H1 (cell line): ENCODE measurements around the gene PTPRT. TPM values are rescaled to one million over a fixed set of nuclear protein-coding genes. Genes with fewer than 3 reads are reported as not detected.

ENCODE experiments used
- CTCF ChIA-PET: fragments of 300-600 bp; sonication (Branson Sonifier 250); formaldehyde crosslinking; loops from one replicate; lab custom pipeline; 2021; ENCODE audit not compliant: partially characterized antibody; lab: Charles Lee
- POLR2A ChIA-PET: fragments of 300-600 bp; sonication (Branson Sonifier 250); formaldehyde crosslinking; loops from one replicate; lab custom pipeline; 2021; ENCODE audit warnings: inconsistent platforms; ENCODE audit not compliant: partially characterized antibody; lab: Charles Lee
- DNase-seq, 2 experiments: peaks; one replicate each; pipeline versions ENCODE4 v3.0.0 to v3.0.0-alpha.2; 2010 to 2022; ENCODE audit warnings: low spot score in 2 of 2, low read depth in 1 of 2, mixed read lengths in 1 of 2
- FAIRE-seq: peaks from 2 replicates; lab custom pipeline; 2011; peaks lifted over from hg19 to GRCh38; lab: Jason Lieb, UNC
- H2AFZ ChIP-seq: 2 replicates; pipeline ENCODE4 v1.8.1; 2012; ENCODE audit warnings: low read length, inconsistent platforms
- H2AK5ac ChIP-seq: 2 replicates; pipeline ENCODE4 v1.6.1; 2013; ENCODE audit warnings: low read depth, low read length
- H2BK120ac ChIP-seq: replicated peaks from 2 replicates; pipeline ENCODE3; 2013; ENCODE audit warnings: low read depth, low read length, inconsistent platforms
- H2BK12ac ChIP-seq: 2 replicates; pipeline ENCODE4 v1.6.1; 2013; ENCODE audit warnings: low read depth, low read length
- H2BK15ac ChIP-seq: 2 replicates; pipeline ENCODE4 v1.6.1; 2013; ENCODE audit warnings: low read length
- H2BK20ac ChIP-seq: 2 replicates; pipeline ENCODE4 v1.6.1; 2013; ENCODE audit warnings: low read length
- H2BK5ac ChIP-seq: 2 replicates; pipeline ENCODE4 v1.6.1; 2013; ENCODE audit warnings: low read depth, low read length
- H3K14ac ChIP-seq: 2 replicates; pipeline ENCODE4 v1.6.1; 2013; ENCODE audit warnings: inconsistent platforms; ENCODE audit not compliant: insufficient read length
- H3K18ac ChIP-seq: 2 replicates; pipeline ENCODE4 v1.6.1; 2013; ENCODE audit warnings: low read length; ENCODE audit errors: extremely low read depth
- H3K23ac ChIP-seq: 2 replicates; pipeline ENCODE4 v1.6.1; 2013; ENCODE audit warnings: inconsistent platforms; ENCODE audit not compliant: insufficient read length
- H3K23me2 ChIP-seq: 2 replicates; pipeline ENCODE4 v1.6.1; 2013; ENCODE audit warnings: low read depth, low read length
- H3K27ac ChIP-seq: 2 replicates; pipeline ENCODE4 v1.6.1; 2011; ENCODE audit warnings: low read depth, low read length, inconsistent platforms
- H3K27me3 ChIP-seq, 4 experiments: replicated peaks in 1 of 4; 1 replicate in 1 of 4; 2 replicates in 3 of 4; pipeline versions ENCODE4 v1.6.1 to v1.8.1; 2011 to 2013; ENCODE audit warnings: low read length in 3 of 4, mild to moderate bottlenecking in 3 of 4, inconsistent platforms in 2 of 4, mixed read lengths in 2 of 4, moderate library complexity in 1 of 4; ENCODE audit not compliant: control insufficient read depth in 3 of 4, insufficient read depth in 3 of 4; ENCODE audit errors: extremely low read depth in 1 of 4
- H3K36me3 ChIP-seq, 4 experiments: 2 replicates each; pipeline versions ENCODE4 v1.6.1 to v1.8.1; 2011 to 2013; ENCODE audit warnings: mild to moderate bottlenecking in 4 of 4, low read length in 3 of 4, moderate library complexity in 2 of 4, control low read depth in 1 of 4, inconsistent platforms in 1 of 4; ENCODE audit not compliant: insufficient read depth in 4 of 4, control insufficient read depth in 2 of 4
- H3K4ac ChIP-seq: replicated peaks from 2 replicates; pipeline ENCODE3; 2013; ENCODE audit warnings: low read length, low read depth, mixed read lengths, inconsistent platforms; ENCODE audit not compliant: insufficient read length
- H3K4me1 ChIP-seq, 4 experiments: replicated peaks in 1 of 4; 1 replicate in 1 of 4; 2 replicates in 3 of 4; pipeline versions ENCODE4 v1.6.1 to v1.8.1; 2011 to 2013; ENCODE audit warnings: low read length in 3 of 4, inconsistent platforms in 2 of 4, mixed read lengths in 1 of 4; ENCODE audit not compliant: insufficient read depth in 4 of 4, control insufficient read depth in 3 of 4
- H3K4me2 ChIP-seq, 2 experiments: 2 replicates each; pipeline versions ENCODE4 v1.6.1 to v1.8.1; 2011 to 2013; ENCODE audit warnings: low read depth in 2 of 2, low read length in 2 of 2, control low read depth in 1 of 2, inconsistent platforms in 1 of 2, mild to moderate bottlenecking in 1 of 2; ENCODE audit not compliant: insufficient read depth in 1 of 2
- H3K4me3 ChIP-seq, 4 experiments: fragments of 200-600, 300-600 bp in 1 of 4; sonication (generic), shearing (Covaris generic), sonication (Bioruptor Twin) in 1 of 4; 2 replicates each; pipeline versions ENCODE4 v1.5.1 to v1.8.1; 2011 to 2016; ENCODE audit warnings: low read length in 4 of 4, low read depth in 3 of 4, control low read depth in 2 of 4, inconsistent platforms in 2 of 4, mild to moderate bottlenecking in 2 of 4, mixed read lengths in 1 of 4, moderate library complexity in 1 of 4; ENCODE audit not compliant: insufficient read depth in 2 of 4; ENCODE audit errors: extremely low read depth in 1 of 4
- H3K56ac ChIP-seq: replicated peaks from 2 replicates; pipeline ENCODE3; 2013; ENCODE audit warnings: low read depth, mild to moderate bottlenecking, mixed read lengths, low read length, inconsistent platforms; ENCODE audit not compliant: insufficient read length
- H3K79me1 ChIP-seq: 2 replicates; pipeline ENCODE4 v1.6.1; 2013; ENCODE audit warnings: low read depth, low read length, control low read depth
- H3K79me2 ChIP-seq, 2 experiments: 2 replicates each; pipeline versions ENCODE4 v1.6.1 to v1.8.1; 2012 to 2013; ENCODE audit warnings: low read length in 2 of 2, mild to moderate bottlenecking in 2 of 2, inconsistent platforms in 1 of 2; ENCODE audit not compliant: insufficient read depth in 2 of 2, control insufficient read depth in 1 of 2
- H3K9ac ChIP-seq, 4 experiments: replicated peaks in 1 of 4; 1 replicate in 1 of 4; 2 replicates in 3 of 4; pipeline versions ENCODE4 v1.6.1 to v1.8.1; 2011 to 2013; ENCODE audit warnings: low read depth in 3 of 4, low read length in 3 of 4, control low read depth in 2 of 4, mild to moderate bottlenecking in 2 of 4, moderate library complexity in 2 of 4, inconsistent platforms in 1 of 4; ENCODE audit errors: extremely low read depth in 1 of 4
- H3K9me3 ChIP-seq, 2 experiments: 2 replicates each; pipeline versions ENCODE4 v1.6.1 to v1.8.1; 2012 to 2013; ENCODE audit warnings: mild to moderate bottlenecking in 2 of 2, moderate library complexity in 2 of 2, control low read depth in 1 of 2, inconsistent platforms in 1 of 2, low read depth in 1 of 2, low read length in 1 of 2, mixed read lengths in 1 of 2; ENCODE audit not compliant: insufficient read depth in 2 of 2
- H4K20me1 ChIP-seq, 2 experiments: replicated peaks in 1 of 2; 2 replicates each; pipeline versions ENCODE3 to v1.8.1; 2011 to 2013; ENCODE audit warnings: inconsistent platforms in 2 of 2, low read length in 2 of 2, mild to moderate bottlenecking in 1 of 2; ENCODE audit not compliant: insufficient read depth in 2 of 2, control insufficient read depth in 1 of 2
- H4K5ac ChIP-seq: 2 replicates; pipeline ENCODE4 v1.6.1; 2013; ENCODE audit warnings: low read length, low read depth, mixed read lengths, inconsistent platforms; ENCODE audit not compliant: insufficient read length
- H4K8ac ChIP-seq: 2 replicates; pipeline ENCODE4 v1.8.0; 2013; ENCODE audit warnings: mild to moderate bottlenecking, moderate library complexity, low read length, inconsistent platforms; ENCODE audit not compliant: insufficient read depth; ENCODE audit errors: extremely low read depth
- H4K91ac ChIP-seq: replicated peaks from 2 replicates; pipeline ENCODE3; 2013; ENCODE audit warnings: low read length, mixed read lengths, inconsistent platforms; ENCODE audit not compliant: insufficient read length
- ASH2L ChIP-seq: fragments of 200-600, 300-600 bp; sonication (generic); IDR thresholded peaks from one replicate; pipeline ENCODE4 v1.7.1; 2017; ENCODE audit warnings: low read length
- BCL11A ChIP-seq, 2 experiments: IDR thresholded peaks; one replicate each; pipeline ENCODE4 v1.6.1; 2011; ENCODE audit warnings: low read depth in 2 of 2, low read length in 2 of 2, mild to moderate bottlenecking in 2 of 2
- CEBPB ChIP-seq: IDR thresholded peaks from 2 replicates; pipeline ENCODE4 v1.6.1; 2012; ENCODE audit warnings: low read depth, low read length
- CTBP2 ChIP-seq: IDR thresholded peaks from 2 replicates; pipeline ENCODE4 v1.7.0; 2011; ENCODE audit warnings: borderline replicate concordance, mild to moderate bottlenecking, moderate library complexity, mixed read lengths, low read length; ENCODE audit not compliant: insufficient read depth, insufficient read length
- JUN ChIP-seq: IDR thresholded peaks from 2 replicates; pipeline ENCODE4 v1.6.1; 2011; ENCODE audit warnings: low read depth, mild to moderate bottlenecking, improper control_type of control experiment, low read length
- KDM1A ChIP-seq: fragments of 200-600, 300-600 bp; sonication (generic); IDR thresholded peaks from 2 replicates; pipeline ENCODE4 v1.7.1; 2016; ENCODE audit warnings: mild to moderate bottlenecking, low read length, borderline replicate concordance
- MAFK ChIP-seq: IDR thresholded peaks from 2 replicates; pipeline ENCODE4 v1.6.1; 2012; ENCODE audit warnings: low read depth, mild to moderate bottlenecking, improper control_type of control experiment, low read length
- PHF8 ChIP-seq: fragments of 200-600 bp; sonication (generic); conservative IDR thresholded peaks from 2 replicates; pipeline ENCODE4 v1.7.1; 2012; ENCODE audit warnings: low read depth, mild to moderate bottlenecking, inconsistent platforms, low read length, moderate library complexity
- RBBP5 ChIP-seq: IDR thresholded peaks from 2 replicates; pipeline ENCODE4 v1.7.1; 2012; ENCODE audit warnings: low read depth, mild to moderate bottlenecking, inconsistent platforms, low read length, moderate library complexity, borderline replicate concordance
- SAP30 ChIP-seq: fragments of 300-600 bp; sonication (generic); IDR thresholded peaks from 2 replicates; pipeline ENCODE4 v1.7.1; 2012; ENCODE audit warnings: low read length, moderate library complexity, mild to moderate bottlenecking, inconsistent platforms; ENCODE audit not compliant: insufficient read depth, insufficient replicate concordance
- SP1 ChIP-seq: IDR thresholded peaks from 2 replicates; pipeline ENCODE4 v1.6.1; 2011; ENCODE audit warnings: low read depth, low read length
- SP4 ChIP-seq: IDR thresholded peaks from 2 replicates; pipeline ENCODE4 v1.6.1; 2012; ENCODE audit warnings: low read length, inconsistent platforms
- TAF7 ChIP-seq: optimal IDR thresholded peaks from 2 replicates; pipeline ENCODE3; 2011; ENCODE audit warnings: low read depth, mild to moderate bottlenecking, inconsistent platforms, low read length, moderate library complexity, borderline replicate concordance
- USF2 ChIP-seq: IDR thresholded peaks from 2 replicates; pipeline ENCODE4 v1.6.1; 2011; ENCODE audit warnings: low read length, improper control_type of control experiment
- WGBS, 2 experiments: shearing (Covaris generic) in 1 of 2; methylation state at CpG; one replicate each; pipeline versions ENCODE4 v1.1.6 to v1.1.7; 2013 to 2015; ENCODE audit warnings: low lambda C conversion rate in 2 of 2, mixed read lengths in 2 of 2, inconsistent platforms in 1 of 2, low coverage in 1 of 2, missing lambda C conversion rate in 1 of 2; ENCODE audit not compliant: insufficient replicate concordance in 2 of 2, insufficient coverage in 1 of 2, insufficient read length in 1 of 2; ENCODE audit errors: extremely low coverage in 1 of 2, missing lambda C conversion rate in 1 of 2; 5-methylcytosine and 5-hydroxymethylcytosine counted together
- polyA plus RNA-seq, 7 experiments: library from polyadenylated mRNA; depleted of rRNA in 3 of 7; stranded (reverse) in 5 of 7; unstranded in 2 of 7; fragments of >200 nt in 5 of 7; fragments of 200-250 nt in 2 of 7; gene quantifications; 1 replicate in 5 of 7; 2 replicates in 1 of 7; 4 replicates in 1 of 7; pipeline versions ENCODE4 v1.2.1 to v1.2.3, GENCODE V29; 2011 to 2013; ENCODE audit warnings: missing spikeins in 2 of 7, mixed read lengths in 2 of 7
- total RNA-seq: library from RNA; stranded (reverse); fragmentation: NEBNext Ultra II Directional; extraction: Animal tissue kit (Norgen Biotek cat#: 25700); gene quantifications from 2 replicates; pipeline ENCODE4 v1.2.1, GENCODE V29; 2021

PTPRT gene
- total and polyA plus RNA-seq, 2 of the 8 experiments (the other 6 are each of a cell fraction or from before 2014, with no cell fraction given): 0.33 to 1.8 TPM

- no peak overlapping the region for H3K14ac ChIP-seq
- no peak overlapping the region for H2BK5ac ChIP-seq
- H2BK20ac ChIP-seq: no peak overlapping the region
- TF ChIP-seq RBBP5 (no peak), SP4 (no peak), MAFK (no peak), KDM1A (no peak), TAF7 (no peak), ASH2L (no peak), SP1 (no peak), JUN (no peak), CEBPB (no peak), USF2 (no peak), CTBP2 (no peak), SAP30 (no peak), BCL11A (IDR thresholded peaks at IDR 0.05; ENCODE audit: low read depth in 2 of 2, low read length in 2 of 2) (no peak), PHF8 (no peak)
Measured at GRCh38 chr20:42686057-42686456, 503.6 kb downstream of the PTPRT start.

More at GRCh38 chr20:42686057-42686456, 503.6 kb downstream of the PTPRT start:
- no peak for DNase-seq
- Histone ChIP-seq H3K4me1 (no peaks in the 10 kb centered on the region), H3K18ac (no peak overlapping the region), H2BK15ac (no peak overlapping the region), H2BK120ac (no peak overlapping the region), H3K4me3 (no peak overlapping the region), H3K9me3 (no peaks in the 10 kb centered on the region; a peak in 1 of 4 replicates), H4K5ac (no peak overlapping the region), H3K27ac (no peak overlapping the region), H3K4me2 (no peak overlapping the region), H2AK5ac (no peak overlapping the region), H4K20me1 (no peaks in the 10 kb centered on the region), H3K9ac (no peak overlapping the region), H3K27me3 (no peaks in the 10 kb centered on the region), H3K79me1 (no peaks in the 10 kb centered on the region), H3K23ac (no peak overlapping the region), H4K8ac (no peak overlapping the region), H3K23me2 (no peaks in the 10 kb centered on the region), H3K56ac (no peak overlapping the region), H2AFZ (no peak overlapping the region), H2BK12ac (no peak overlapping the region), H4K91ac (no peak overlapping the region), H3K79me2 (no peaks in the 10 kb centered on the region), H3K4ac (no peak overlapping the region), H3K36me3 (no peaks in the 10 kb centered on the region)
- POLR2A ChIA-PET: no interaction called here
- 100% methylated on average over 2 of the region's 2 CpGs; no CpG with 5 or more reads in 1 of the 2 experiments for WGBS, 2 experiments
- CTCF ChIA-PET: no interaction called here
- no peak for FAIRE-seq
